ENCODE results near the gene DISC1.

DNA sequence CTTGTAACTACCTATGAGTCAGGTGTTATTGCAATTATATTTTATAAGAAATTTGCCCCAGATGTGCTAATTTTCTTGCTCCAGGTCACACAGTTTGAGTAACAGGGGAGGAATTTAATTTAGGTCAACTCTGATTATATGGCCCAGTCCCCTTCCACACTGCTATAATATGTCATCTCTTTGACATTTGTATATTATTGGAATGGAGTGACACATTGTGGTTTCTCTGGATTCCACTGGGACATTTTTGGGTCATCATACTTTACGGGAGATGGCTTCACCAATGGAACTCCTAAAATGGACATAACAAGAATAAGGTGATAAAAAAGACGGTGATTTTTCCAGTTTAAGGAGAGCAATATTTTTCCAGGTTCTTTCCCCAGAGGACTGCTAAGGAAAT is 191.2 kb downstream of the DISC1 start:
- TF ChIP-seq, protein P1, sequence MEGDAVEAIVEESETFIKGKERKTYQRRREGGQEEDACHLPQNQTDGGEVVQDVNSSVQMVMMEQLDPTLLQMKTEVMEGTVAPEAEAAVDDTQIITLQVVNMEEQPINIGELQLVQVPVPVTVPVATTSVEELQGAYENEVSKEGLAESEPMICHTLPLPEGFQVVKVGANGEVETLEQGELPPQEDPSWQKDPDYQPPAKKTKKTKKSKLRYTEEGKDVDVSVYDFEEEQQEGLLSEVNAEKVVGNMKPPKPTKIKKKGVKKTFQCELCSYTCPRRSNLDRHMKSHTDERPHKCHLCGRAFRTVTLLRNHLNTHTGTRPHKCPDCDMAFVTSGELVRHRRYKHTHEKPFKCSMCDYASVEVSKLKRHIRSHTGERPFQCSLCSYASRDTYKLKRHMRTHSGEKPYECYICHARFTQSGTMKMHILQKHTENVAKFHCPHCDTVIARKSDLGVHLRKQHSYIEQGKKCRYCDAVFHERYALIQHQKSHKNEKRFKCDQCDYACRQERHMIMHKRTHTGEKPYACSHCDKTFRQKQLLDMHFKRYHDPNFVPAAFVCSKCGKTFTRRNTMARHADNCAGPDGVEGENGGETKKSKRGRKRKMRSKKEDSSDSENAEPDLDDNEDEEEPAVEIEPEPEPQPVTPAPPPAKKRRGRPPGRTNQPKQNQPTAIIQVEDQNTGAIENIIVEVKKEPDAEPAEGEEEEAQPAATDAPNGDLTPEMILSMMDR (IDR thresholded peaks at IDR 0.05; ENCODE audit: extremely low read depth in 1 of 2, insufficient read depth in 1 of 2, low read depth in 1 of 2, low read length in 2 of 2), result no peak
- TF ChIP-seq POLR2A (IDR thresholded peaks at IDR 0.05; ENCODE audit: low read depth, low read length) (no peak), EZH2 (IDR thresholded peaks at IDR 0.05; ENCODE audit: borderline replicate concordance, low read depth, low read length, severe bottlenecking) (no peak), POLR2AphosphoS5 (IDR thresholded peaks at IDR 0.05; ENCODE audit: insufficient read depth, low read depth, low read length) (no peak)
